Fibroblast of lung (primary cell): ENCODE measurements around the gene ARMC2. TPM values are rescaled to one million over a fixed set of nuclear protein-coding genes. Genes with fewer than 3 reads are reported as not detected.

Experiments used
- DNase-seq, 2 donors: peaks; one replicate each; pipeline versions ENCODE4 v3.0.0 to v3.0.0-alpha.2; 2010; ENCODE audit warnings: low read depth in 2 of 2
- H2AFZ ChIP-seq: 2 replicates; pipeline ENCODE4 v1.5.1; 2012; ENCODE audit warnings: low read length, control low read depth, inconsistent platforms
- H3K27ac ChIP-seq: 2 replicates; pipeline ENCODE4 v1.5.1; 2011; ENCODE audit warnings: low read length, control low read depth; ENCODE audit not compliant: insufficient read depth
- H3K27me3 ChIP-seq: 2 replicates; pipeline ENCODE4 v1.5.1; 2011; ENCODE audit warnings: mild to moderate bottlenecking, low read length; ENCODE audit not compliant: control insufficient read depth, insufficient read depth
- H3K36me3 ChIP-seq: 2 replicates; pipeline ENCODE4 v1.5.1; 2011; ENCODE audit warnings: low read length; ENCODE audit not compliant: control insufficient read depth, insufficient read depth
- H3K4me1 ChIP-seq: 2 replicates; pipeline ENCODE4 v1.5.1; 2011; ENCODE audit warnings: low read length; ENCODE audit not compliant: control insufficient read depth, insufficient read depth; ENCODE audit errors: extremely low read depth
- H3K4me2 ChIP-seq: 2 replicates; pipeline ENCODE4 v1.5.1; 2011; ENCODE audit warnings: low read length, control low read depth; ENCODE audit not compliant: insufficient read depth; ENCODE audit errors: extremely low read depth
- H3K4me3 ChIP-seq, 4 experiments: fragments of 200-600 bp in 1 of 4; sonication (generic) in 1 of 4; replicated peaks in 1 of 4; 2 replicates each; pipeline ENCODE4 v1.5.1; 2011 to 2016; ENCODE audit warnings: low read length in 4 of 4, low read depth in 3 of 4, mild to moderate bottlenecking in 3 of 4, control low read depth in 2 of 4, inconsistent platforms in 1 of 4, mixed read lengths in 1 of 4; ENCODE audit not compliant: insufficient read depth in 1 of 4; ENCODE audit errors: control extremely low read depth in 1 of 4
- H3K79me2 ChIP-seq: 2 replicates; pipeline ENCODE4 v1.5.1; 2012; ENCODE audit warnings: mild to moderate bottlenecking, low read length, inconsistent platforms; ENCODE audit not compliant: control insufficient read depth, insufficient read depth
- H3K9ac ChIP-seq: 2 replicates; pipeline ENCODE4 v1.5.1; 2011; ENCODE audit warnings: mild to moderate bottlenecking, low read length, control low read depth; ENCODE audit not compliant: insufficient read depth
- H3K9me3 ChIP-seq: 2 replicates; pipeline ENCODE4 v1.5.1; 2012; ENCODE audit warnings: low read depth, low read length; ENCODE audit not compliant: control insufficient read depth, insufficient read depth
- H4K20me1 ChIP-seq: 2 replicates; pipeline ENCODE4 v1.5.1; 2011; ENCODE audit warnings: low read length; ENCODE audit not compliant: control insufficient read depth, insufficient read depth; ENCODE audit errors: extremely low read depth
- CTCF ChIP-seq, 2 donors: IDR thresholded peaks in 1 of 2; conservative IDR thresholded peaks in 1 of 2; 1 replicate in 1 of 2; 2 replicates in 1 of 2; pipeline ENCODE4 v1.5.1; 2011 to 2012; ENCODE audit warnings: low read length in 2 of 2, control low read depth in 1 of 2, inconsistent platforms in 1 of 2, low read depth in 1 of 2, mild to moderate bottlenecking in 1 of 2
- EZH2 ChIP-seq: IDR thresholded peaks from 2 replicates; pipeline ENCODE4 v1.5.1; 2012; ENCODE audit warnings: low read length, control low read depth, mild to moderate bottlenecking; ENCODE audit errors: missing control alignments
- polyA plus RNA-seq, 2 donors: library from polyadenylated mRNA; depleted of rRNA in 1 of 2; stranded (reverse) in 1 of 2; unstranded in 1 of 2; fragments of >200 nt; gene quantifications; 2 replicates each; pipeline ENCODE4 v1.2.1, GENCODE V29; 2011 to 2012; ENCODE audit warnings: missing spikeins in 1 of 2
- total RNA-seq: library from RNA; depleted of rRNA; stranded (reverse); fragments of >200 nt; gene quantifications from 2 replicates; pipeline ENCODE4 v1.2.1, GENCODE V29; 2014

Gene ARMC2
- total and polyA plus RNA-seq, 2 donors (not counting 1 experiment from before 2014, with no cell fraction given): 4.0 to 6.2 TPM

GRCh38 chr6:108942556-108943492, 94.6 kb downstream of the ARMC2 start:
- H2AFZ ChIP-seq: no peak overlapping the region
- H3K79me2 ChIP-seq: no peaks in the 10 kb centered on the region
- DNase-seq: no peak
- peaks cover 21% of the 10 kb centered on the region for H3K4me1 ChIP-seq
- no peaks in the 10 kb centered on the region for H3K27me3 ChIP-seq
- no peak overlapping the region for H3K4me2 ChIP-seq
- TF ChIP-seq CTCF (conservative IDR thresholded peaks at IDR 0.05 in 1 of 2, IDR thresholded peaks at IDR 0.05 in 1 of 2; ENCODE audit: low read depth in 1 of 2, low read length in 2 of 2) (no peak), EZH2 (no peak)
- no peak overlapping the region for H3K4me3 ChIP-seq
- H3K36me3 ChIP-seq: no peaks in the 10 kb centered on the region
- H4K20me1 ChIP-seq: no peaks in the 10 kb centered on the region
- no peaks in the 10 kb centered on the region for H3K9me3 ChIP-seq
- H3K9ac ChIP-seq: no peak overlapping the region
- no peak overlapping the region for H3K27ac ChIP-seq

GRCh38 chr6:108944071-108944470, 95.8 kb downstream of the ARMC2 start:
- H3K9ac ChIP-seq: no peak overlapping the region
- TF ChIP-seq CTCF (conservative IDR thresholded peaks at IDR 0.05 in 1 of 2, IDR thresholded peaks at IDR 0.05 in 1 of 2; ENCODE audit: low read depth in 1 of 2, low read length in 2 of 2) (no peak), EZH2 (no peak)
- DNase-seq: peak in 1 of 2 donors; percentile 17

GRCh38 chr6:108944707-108945680, 96.8 kb downstream of the ARMC2 start:
- peak overlapping the region; percentile 55 for H2AFZ ChIP-seq
- DNase-seq: peak; percentile 89 to 96
- peak overlapping the region; percentile 70 for H3K4me2 ChIP-seq
- peak overlapping the region; percentile 86 for H3K27ac ChIP-seq
- peaks cover 21% of the 10 kb centered on the region for H3K4me1 ChIP-seq
- no peaks in the 10 kb centered on the region for H3K9me3 ChIP-seq
- H3K36me3 ChIP-seq: no peaks in the 10 kb centered on the region
- no peaks in the 10 kb centered on the region for H4K20me1 ChIP-seq
- peak overlapping the region in 2 of 4 experiments; percentile 38 to 43 for H3K4me3 ChIP-seq
- no peaks in the 10 kb centered on the region for H3K27me3 ChIP-seq
- peak overlapping the region; percentile 9 for H3K9ac ChIP-seq
- no peak for TF ChIP-seq EZH2
- TF ChIP-seq CTCF (conservative IDR thresholded peaks at IDR 0.05 in 1 of 2, IDR thresholded peaks at IDR 0.05 in 1 of 2; ENCODE audit: low read depth in 1 of 2, low read length in 2 of 2): no peak
- no peaks in the 10 kb centered on the region for H3K79me2 ChIP-seq

More at GRCh38 chr6:108944071-108944470, 95.8 kb downstream of the ARMC2 start:
- peak overlapping the region; percentile 70 for H3K4me2 ChIP-seq
- H3K27ac ChIP-seq: peak overlapping the region; percentile 86
- no peaks in the 10 kb centered on the region for H3K79me2 ChIP-seq
- H3K4me3 ChIP-seq: no peak overlapping the region
- no peaks in the 10 kb centered on the region for H4K20me1 ChIP-seq
- no peaks in the 10 kb centered on the region for H3K36me3 ChIP-seq
- peak overlapping the region; percentile 55 for H2AFZ ChIP-seq
- no peaks in the 10 kb centered on the region for H3K9me3 ChIP-seq
- H3K4me1 ChIP-seq: peaks cover 21% of the 10 kb centered on the region
- H3K27me3 ChIP-seq: no peaks in the 10 kb centered on the region
